Panc1 (cell line): ENCODE results near the gene ADAT3.

ENCODE experiments used
- CTCF ChIP-seq: fragments of 450-650 bp; IDR thresholded peaks from 2 replicates; pipeline ENCODE4 v1.5.1; 2017; ENCODE audit warnings: mild to moderate bottlenecking
- POLR2AphosphoS5 ChIP-seq: IDR thresholded peaks from 2 replicates; pipeline ENCODE4 v1.6.1; 2012; ENCODE audit warnings: mild to moderate bottlenecking, low read depth, low read length, moderate library complexity
- TCF7L2 ChIP-seq: IDR thresholded peaks from 2 replicates; pipeline ENCODE4 v1.6.1; 2011; ENCODE audit warnings: mild to moderate bottlenecking, low read depth, low read length, inconsistent platforms
- TF ChIP-seq, protein P1 (sequence below), 2 experiments: IDR thresholded peaks; 2 replicates each; pipeline ENCODE4 v1.6.1; 2011 to 2012; ENCODE audit warnings: low read depth in 2 of 2, control low read depth in 1 of 2, low read length in 1 of 2, mild to moderate bottlenecking in 1 of 2, moderate library complexity in 1 of 2; ENCODE audit not compliant: insufficient read depth in 1 of 2

DNA sequence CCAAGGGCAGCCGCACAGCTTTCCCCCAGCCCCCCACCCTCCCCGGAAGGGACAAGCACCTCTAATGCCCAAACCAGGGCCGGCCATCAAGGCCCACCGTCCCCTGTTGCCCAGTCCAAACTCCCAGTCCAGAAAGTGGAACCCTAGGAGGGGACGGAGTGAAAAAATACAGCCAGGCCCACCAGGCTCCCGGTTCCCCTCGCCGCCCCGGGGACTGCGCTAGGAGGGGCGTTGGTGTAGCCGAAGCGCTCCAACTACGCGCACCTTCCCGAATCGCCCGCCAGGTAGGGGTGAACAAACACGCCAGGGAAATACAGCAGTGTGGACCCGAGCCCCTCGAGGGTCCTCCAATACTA is 43.2 kb upstream of the ADAT3 start:
- TF ChIP-seq CTCF (no peak), TCF7L2 (no peak), POLR2AphosphoS5 (no peak)
- TF ChIP-seq, protein P1, sequence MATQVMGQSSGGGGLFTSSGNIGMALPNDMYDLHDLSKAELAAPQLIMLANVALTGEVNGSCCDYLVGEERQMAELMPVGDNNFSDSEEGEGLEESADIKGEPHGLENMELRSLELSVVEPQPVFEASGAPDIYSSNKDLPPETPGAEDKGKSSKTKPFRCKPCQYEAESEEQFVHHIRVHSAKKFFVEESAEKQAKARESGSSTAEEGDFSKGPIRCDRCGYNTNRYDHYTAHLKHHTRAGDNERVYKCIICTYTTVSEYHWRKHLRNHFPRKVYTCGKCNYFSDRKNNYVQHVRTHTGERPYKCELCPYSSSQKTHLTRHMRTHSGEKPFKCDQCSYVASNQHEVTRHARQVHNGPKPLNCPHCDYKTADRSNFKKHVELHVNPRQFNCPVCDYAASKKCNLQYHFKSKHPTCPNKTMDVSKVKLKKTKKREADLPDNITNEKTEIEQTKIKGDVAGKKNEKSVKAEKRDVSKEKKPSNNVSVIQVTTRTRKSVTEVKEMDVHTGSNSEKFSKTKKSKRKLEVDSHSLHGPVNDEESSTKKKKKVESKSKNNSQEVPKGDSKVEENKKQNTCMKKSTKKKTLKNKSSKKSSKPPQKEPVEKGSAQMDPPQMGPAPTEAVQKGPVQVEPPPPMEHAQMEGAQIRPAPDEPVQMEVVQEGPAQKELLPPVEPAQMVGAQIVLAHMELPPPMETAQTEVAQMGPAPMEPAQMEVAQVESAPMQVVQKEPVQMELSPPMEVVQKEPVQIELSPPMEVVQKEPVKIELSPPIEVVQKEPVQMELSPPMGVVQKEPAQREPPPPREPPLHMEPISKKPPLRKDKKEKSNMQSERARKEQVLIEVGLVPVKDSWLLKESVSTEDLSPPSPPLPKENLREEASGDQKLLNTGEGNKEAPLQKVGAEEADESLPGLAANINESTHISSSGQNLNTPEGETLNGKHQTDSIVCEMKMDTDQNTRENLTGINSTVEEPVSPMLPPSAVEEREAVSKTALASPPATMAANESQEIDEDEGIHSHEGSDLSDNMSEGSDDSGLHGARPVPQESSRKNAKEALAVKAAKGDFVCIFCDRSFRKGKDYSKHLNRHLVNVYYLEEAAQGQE (IDR thresholded peaks at IDR 0.05; ENCODE audit: insufficient read depth in 1 of 2, low read depth in 2 of 2, low read length in 1 of 2), result no peak
